ENCODE measurements around the gene TNXB.
A peak's percentile ranks its signal among the peaks of the same experiment; 100 is the strongest.

Gene TNXB

DNA sequence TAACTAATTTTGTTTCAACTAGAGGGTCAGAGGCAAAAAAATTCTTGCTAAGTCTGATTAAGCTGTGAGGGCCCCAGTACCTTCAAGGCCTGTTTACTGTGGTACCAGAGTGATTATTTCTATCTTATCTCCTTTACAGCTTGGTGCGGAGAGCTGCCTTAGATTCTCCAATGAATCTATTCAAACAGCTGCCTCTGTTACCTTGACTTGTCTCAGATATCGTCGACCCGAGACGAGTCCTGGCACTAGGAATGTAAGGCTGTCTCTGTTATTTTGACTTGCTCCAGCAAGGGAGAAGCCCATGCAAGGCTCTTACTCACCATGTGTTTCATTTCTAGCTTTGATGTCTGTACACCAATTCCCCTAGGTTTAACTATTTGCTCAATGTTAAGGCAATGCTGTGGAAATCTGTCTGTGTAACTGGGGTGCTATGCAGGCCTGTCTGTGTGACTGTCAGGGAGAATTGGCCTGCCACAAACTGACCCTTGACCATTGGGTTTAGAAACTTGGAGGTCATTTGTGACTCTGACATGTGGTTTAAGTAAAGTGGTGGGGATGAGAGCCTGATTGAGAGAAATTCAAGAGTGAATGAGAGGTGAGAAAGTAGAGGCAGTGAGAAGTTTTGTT, 31.4 kb upstream of the TNXB start:
- no peak for DNase-seq

DNA sequence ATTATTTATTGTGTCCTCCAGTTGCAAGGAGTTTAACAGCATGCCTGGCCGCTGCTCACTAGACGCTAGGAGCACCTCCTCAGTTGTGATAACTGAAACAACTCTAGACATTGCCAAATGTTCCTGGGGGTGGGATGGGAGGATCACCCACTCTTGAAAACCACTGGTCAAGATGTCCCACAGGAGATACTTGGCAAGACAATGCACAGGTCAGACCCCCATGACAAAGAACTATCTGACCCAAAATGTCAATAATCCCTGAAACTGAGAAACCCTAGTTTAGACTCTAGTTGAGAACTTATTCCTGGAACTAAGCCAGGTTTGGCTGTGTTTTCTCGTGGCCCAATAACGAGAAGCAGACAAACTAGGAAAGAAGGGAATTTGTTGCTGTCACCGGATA, 30.5 kb upstream of the TNXB start:
- DNase-seq = no peak

DNA sequence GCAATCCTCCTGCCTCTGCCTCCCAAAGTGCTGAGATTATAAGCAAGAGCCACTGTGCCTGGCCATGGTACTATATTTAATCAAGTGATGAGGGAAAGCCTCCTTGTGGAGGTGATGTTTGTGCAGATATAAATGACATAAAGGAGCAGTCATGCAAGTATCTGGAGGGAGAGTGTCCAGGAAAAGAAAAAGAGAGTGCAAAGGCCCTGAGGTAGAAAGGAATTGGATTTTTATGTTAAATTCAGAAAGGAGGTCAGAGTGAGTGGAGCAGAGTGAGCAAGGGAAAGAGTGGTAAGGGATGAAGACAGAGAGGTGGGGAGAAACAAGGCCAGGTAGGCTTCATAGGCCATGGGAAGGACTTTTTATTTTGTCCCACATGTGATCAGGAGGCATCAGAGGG, 28.3 kb upstream of the TNXB start:
- no peak for DNase-seq

DNA sequence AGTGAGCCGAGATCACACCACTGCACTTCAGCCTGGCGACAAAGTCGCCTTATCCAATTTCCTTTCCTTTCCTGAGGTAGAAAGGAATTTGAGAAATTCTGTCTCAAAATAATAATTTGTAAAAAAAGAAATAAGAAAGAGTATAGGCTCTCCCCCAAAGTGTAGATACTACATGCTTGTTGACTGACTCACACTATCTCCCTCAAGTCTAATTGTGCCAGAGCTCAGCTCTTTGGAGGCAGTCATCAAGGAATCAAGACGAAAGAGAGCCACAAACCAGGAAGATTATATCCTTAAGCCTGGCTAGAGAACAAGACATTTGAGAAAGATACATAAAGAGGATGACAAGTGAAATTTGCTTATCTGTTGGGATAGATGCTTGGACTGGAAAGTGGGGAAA, 24.6 kb upstream of the TNXB start:
- DNase-seq = no peak

DNA sequence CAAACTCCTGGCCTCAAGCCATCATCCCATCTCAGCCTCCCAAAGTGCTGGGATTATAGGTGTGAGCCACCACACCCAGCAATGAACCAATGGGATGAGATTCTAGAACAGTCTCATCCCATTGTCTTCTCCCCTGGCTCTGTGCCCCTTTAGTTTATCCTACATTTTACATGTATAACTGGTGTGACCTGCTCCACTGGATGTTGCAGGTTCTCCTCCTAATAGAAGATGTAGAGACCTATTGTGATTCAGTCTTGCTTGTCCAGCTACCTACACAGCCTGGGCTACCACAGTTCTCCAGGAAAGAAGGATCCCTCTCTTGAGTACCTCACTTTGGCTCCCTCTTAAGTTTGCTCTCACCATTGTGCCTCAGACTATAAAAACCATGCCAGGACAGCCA, 23.0 kb upstream of the TNXB start:
- DNase-seq = no peak

DNA sequence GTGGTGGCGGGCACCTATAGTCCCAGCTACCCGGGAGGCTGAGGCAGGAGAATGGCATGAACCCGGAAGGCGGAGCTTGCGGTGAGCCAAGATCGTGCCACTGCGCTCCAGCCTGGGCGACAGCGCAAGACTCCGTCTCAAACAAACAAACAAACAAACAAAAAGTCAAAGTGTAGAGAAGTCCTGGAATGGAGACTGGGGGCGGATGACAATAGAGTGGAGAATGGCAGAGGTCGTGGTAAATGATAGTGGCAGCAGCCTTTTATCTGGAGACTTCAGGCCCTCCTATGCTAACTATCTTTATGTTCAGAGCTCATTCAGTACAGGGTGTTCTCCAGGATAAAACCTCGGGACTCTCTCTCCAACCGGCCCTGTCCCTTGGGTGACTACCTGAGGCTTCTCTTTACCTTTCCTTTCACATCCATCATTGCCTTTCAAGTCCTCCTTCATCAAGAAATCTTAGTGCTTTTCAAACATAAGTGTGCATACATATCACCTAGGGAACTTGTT, 22.4 kb upstream of the TNXB start:
- no peak for DNase-seq

DNA sequence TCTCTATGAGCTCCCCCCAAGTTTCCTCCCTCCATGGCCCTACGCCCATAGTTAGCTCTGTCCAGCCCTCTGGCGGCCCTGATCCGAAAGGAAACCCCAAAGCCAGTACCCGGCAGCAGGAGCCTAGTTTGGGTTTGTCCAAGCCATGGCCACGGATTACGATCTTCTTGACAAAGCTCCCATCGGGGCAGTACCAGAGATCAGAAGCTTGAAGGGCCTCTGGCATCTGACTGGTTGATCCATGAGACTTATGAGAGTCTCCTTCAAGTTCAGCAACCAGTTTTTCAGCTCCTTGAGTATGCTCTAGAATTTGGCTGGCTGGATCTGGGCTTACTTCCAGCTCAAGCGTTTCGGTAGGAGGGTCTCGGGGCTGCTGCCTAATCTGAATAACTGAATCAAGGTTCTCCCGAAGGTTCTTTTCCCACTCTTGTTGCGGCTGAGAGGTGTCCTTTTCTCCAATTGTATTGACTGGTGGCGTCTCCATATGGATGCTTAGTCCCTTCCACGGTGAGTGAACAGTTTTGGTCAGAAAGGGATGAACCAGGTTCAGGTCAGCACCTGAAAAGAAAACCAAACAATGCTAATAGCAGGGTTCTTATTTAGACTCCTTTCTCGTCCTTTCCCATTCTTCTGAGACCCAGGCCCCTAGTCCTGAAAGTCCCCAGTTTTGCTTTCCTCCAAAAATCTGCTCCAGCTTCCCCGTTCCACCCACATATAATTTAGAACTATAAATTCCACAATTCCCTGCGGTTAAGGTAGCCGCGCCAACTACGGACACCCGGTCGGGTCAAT, 20.4 kb upstream of the TNXB start:
- peak in 1 of 51 donors; percentile 78 for DNase-seq

DNA sequence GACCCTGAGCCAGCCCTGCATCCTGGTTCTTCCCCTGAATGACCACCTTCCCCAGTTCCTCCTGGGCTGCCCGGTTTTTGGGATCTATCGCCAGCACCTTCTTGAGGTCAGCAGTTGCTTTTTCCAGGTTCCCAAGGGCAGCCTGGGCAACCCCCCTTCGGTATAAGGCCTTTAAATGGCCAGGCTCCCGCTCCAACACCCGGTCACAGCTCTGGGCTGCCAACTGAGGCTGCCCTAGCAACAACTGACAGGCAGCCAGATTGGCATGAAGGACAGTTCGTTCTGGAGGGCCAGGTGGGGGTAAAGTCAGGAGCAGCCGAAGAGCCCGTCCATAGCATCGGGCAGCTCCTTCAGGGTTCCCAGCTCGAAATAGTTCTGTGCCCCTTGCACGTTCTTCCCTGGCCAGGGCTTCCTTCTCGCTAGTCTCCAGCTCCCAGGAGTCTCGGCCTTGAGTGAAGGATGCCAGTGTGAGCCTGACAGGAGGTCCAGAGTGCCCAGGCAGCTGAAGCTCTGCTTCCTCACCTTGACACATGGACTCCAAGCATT, 19.7 kb upstream of the TNXB start:
- DNase-seq = peak in 1 of 51 donors; percentile 19

DNA sequence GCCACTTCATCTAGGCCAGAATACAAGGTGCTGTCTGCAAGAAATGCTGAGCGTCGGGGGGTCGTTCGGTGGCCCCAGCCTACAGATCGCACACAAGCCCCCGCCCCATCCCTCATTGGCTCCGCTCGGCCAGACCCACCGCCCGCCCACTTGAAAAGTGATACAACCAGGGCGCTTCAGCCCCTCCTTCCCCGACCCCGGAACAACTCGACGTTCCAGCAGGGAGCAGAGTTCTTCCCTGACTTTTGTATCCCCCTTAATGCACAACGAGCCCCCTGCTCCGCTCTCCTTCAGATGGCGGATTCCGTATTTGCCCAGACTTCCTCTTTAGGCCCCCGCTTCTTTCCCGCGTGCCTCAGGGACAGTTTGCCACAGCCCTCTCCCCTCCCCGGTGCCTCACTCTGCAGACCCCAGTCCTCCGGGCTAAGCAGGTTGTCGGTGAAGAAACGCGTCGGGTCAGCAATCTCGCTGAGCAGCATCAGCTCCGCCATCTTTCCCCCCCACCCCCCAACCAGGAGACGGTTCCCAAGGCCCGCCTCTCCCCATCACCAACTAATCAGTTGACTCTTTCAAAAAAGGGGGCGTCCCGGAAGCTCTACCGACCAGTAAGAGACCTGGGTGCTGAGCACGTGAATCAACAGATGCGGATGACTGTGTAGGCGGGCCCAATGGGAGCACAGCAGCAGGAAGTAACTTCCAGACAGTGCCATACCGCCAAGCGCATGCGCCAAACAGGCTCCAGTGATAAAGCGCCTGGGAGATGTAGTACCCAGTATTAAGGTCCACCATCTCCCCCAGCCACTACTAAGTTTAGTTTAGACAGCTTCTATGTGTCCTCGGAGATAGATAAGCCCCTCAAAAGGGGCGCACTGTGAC, 18.8 kb upstream of the TNXB start, which contains the start of gene ATF6B:
Gene ATF6B, minus strand, starts transcription at position 530 of the 876 bp plus-strand sequence. Its CDS starts 39 bp downstream, at position 491.
- peak in 50 of 51 donors; percentile 59 to 100 (median 97) for DNase-seq

DNA sequence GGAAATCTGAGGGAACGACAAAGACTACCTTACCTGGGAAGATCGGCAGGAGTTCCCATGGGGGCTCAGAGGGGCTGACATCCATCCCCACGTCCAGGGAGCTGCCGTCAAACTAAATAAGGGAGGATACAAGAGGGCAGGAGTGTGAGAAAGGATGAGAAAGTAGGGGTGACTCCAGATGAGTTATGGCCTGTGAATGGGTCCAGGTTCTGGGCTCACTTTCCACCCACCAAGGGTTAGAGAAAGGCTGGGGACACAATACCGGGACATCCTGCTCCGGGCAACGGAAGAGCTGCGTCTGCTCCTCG, 18.2 kb upstream of the TNXB start:
- no peak for DNase-seq

DNA sequence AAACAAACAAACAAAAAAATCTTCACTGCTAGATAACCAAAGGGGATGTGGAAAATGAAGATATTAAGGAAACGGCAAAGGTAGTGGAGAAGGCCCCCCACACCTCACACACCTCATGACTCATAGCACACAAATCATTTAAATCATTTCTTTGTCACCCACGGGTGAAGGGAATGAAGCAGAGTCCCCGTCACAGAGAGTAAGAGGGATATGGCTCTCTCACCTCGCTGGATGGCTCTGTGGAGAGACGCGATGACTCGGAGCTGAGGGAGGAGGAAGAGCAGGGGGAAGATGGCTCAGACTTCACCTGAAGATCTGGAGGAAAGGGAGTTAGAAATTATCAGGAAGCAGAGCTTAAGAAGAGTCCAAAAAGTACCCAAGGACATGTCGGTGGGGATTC, 17.7 kb upstream of the TNXB start:
- no peak for DNase-seq

DNA sequence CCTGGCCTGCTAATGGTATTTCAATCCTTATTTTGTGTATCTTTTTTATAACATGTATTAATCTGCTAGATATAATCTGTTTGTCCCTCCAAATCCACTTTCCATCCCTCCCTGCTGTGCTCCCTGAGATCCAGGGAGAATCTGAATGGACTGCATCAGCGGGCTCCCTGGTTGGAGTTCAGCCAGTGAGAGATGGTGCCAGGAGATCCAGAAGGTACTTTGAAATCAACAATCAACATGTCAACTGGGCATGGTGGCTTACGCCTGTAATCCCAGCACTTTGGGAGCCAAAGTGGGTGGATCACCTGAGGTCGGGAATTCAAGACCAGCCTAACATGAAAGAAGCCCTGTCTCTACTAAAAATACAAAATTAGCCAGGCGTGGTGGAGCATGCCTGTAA, 14.5 kb upstream of the TNXB start:
- DNase-seq = no peak

DNA sequence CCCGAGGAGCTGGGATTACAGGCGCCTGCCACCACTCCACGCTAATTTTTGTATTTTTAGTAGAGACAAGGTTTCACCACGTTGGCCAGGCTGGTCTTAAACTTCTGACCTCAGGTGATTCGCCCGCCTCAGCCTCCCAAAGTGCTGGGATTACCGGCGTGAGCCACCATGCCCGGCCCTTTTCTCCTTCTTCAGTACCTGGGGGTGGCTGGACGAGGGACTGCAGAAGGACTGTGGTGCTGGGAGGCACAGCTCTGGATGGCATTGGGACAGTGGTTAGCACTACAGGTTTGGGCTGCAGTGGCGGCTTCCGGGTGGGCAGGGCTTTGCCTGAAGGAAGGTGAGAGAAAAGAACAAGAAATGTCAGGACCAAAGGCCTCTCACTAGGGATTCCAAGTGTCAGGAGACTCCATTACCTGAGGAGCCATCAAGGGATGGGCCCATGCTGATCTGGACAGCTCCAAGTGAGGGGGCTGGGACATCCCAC, 11.5 kb upstream of the TNXB start:
- no peak for DNase-seq

DNA sequence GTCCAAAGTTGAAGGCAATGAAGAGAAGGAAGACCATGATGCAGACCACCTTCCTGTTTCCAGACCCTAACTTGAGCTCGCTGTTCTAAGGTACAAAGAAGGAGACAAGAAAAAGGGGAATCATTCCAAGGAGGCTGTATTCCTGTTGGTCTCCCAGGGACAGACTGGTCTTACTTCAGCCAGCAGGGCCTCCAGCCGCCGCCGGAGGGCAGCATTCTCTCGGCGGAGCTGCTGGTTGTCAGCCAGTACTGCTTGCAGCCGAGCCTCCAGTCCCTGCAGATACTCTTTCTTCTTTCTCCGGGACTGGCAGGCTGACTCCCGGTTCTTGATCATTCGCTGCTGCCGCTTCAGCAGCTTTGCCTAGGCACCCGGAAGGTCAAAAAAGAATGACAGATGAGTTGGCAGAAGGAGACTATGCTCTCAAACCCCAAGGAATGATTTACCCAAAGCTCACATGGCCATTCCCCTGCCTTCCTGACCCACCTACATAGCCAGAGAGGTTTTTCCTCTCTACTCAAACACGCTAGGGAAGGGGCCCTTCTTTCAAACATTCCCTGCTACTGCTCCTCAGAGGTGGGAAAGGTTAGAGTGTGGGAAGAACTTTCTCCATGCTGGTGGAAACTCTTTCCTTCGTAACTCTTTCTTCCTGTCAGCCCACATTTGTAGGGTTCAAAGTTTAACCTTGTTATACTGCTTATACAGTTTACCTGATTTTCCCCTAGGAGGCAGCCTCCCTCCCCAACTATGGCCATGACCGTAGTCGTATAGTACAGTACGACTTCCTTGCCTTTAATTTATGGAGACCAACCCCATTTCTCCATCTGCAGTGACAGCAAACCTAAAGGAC, 9.9 kb upstream of the TNXB start:
- DNase-seq = peak in 48 of 51 donors; percentile 12 to 95 (median 78)

DNA sequence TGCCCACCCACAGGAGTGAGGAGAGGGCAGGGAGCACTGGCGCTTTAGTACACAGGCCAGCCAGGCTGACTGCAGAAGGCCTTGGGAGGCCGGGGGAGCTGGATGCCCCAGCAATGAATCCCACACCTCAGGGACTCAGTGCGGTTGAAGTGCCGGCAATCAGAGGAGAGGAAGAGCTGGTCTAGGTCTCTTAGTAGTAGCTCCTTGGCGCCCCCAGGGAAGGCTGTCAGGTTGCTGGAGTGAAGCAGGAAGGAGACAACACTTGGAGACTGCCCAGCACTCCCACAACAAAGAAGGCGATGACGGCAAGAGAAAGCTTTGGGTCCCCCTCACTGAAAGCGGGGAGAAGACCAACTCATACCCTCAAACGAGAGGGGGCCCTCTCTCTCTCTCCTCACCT, 8.3 kb upstream of the TNXB start:
- DNase-seq = no peak

DNA sequence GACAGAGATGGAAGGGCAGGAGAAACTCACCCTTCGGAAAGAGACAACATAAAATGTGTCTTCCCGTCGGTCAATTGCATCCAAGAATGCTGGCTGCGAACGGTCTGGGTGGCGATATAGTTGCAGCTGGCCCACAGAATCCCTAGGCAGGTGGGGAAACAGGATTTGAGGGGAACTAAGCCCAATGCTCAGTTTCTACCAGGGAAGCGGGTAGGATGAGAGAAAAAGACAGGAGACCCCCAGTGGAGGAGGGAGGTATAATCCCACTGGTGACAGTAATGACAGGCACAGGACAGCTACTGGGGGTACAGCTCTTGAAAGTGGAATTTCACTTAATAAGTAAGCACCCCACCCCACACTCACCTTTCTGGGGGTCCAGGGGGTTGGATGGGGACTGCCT, 7.5 kb upstream of the TNXB start:
- DNase-seq = no peak

DNA sequence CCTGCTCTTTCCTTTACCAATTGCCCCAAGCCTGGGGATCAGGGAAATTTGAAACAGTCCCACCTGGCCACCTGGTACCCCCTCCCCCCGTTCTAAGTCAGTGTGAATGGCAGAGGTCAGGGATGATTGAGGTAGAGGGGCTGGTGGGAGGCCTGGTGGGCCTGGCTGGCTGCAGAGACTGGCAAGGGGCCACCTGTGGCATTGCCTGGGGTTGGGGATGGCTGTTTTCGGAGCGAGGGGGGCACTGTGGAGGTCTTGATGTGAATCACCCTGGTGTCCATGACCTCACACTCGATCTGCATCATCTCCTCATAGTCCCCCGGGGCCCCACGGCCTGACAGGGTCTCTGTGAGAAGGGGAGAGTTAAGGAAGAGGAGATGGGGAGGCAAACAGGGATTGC, 6.5 kb upstream of the TNXB start:
- DNase-seq = no peak

DNA sequence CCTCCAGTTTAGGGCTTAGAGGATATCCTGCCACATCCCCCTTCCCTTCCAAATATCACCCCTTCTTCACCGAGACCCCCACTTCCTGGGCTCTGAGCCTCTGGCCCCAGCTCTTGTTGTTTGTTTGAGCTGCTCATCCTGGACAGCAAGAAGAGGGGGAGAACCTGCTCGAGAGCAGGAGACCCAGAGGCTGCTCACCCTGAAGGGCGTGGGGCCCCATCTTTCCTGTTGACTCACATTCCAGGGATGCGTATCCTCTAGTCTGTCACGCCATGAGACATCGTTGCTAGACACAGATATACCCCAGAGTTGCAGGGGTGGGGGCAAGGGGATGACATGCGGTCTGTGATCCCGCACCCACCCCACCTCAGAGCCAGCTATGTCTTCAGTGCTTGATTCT, 5.7 kb upstream of the TNXB start:
- no peak for DNase-seq

DNA sequence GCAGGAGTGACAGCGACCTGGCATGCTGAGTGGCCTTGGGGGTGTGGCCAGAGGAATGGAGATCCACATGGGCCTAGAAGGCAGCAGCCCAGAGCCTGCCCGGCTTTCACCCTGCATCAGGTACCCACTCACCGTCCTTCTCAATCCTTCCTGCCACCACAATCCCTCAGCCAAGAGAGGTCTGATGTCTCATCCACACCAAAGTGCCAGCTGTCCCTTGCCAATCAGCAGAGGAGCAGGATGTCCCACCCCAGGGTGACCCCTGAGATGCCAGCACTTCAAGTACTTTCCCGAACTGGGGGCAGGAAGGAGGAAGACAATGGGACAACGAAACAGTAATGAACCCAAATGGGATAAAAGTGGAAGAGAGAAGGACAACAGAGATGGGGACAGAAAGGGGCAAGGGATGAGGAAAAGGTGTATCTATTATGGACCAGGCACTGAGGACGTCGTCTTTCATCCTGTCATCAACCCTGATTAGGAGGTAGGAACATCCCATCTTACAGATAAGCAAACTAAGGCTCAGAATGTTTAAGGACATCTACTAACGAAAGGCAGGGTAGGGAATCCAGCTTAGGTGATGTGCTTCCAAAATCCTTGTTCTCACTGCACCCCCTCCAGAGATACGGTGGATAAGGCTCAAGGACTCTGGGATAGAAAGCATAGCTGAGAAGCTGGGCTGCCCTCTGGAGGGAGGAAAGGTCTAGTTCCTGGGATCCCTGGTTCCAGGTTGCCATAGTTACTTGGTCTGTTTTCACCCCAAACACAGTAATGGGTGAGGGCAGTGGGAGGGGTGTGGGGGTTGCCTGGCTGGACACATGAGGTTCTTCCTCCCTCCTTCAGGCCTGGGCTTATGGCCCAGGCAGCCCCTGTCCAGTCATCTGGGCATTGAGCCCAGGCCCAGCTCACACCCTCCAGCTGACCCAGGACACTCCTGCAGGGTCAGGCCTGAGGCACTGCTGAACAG, 4.5 kb upstream of the TNXB start:
- peak in 39 of 51 donors; percentile 7 to 85 (median 52) for DNase-seq

All from hypothalamus (tissue), 51 donors.